Renal cortical epithelial cell (primary cell): Measurements from ENCODE around the gene NPTN. TPM values are rescaled to one million over a fixed set of nuclear protein-coding genes. Genes with fewer than 3 reads are reported as not detected.
"Not testable (repeated sequence)": the region's sequence is repeated elsewhere in the genome, so short reads cannot be mapped to it uniquely, and the experiment has no call there.

Source experiments
- DNase-seq: peaks from one replicate; pipeline ENCODE4 v3.0.0-alpha.2; 2011; ENCODE audit warnings: low read depth
- total RNA-seq: library from RNA; depleted of rRNA; stranded (reverse); fragments of >200 nt; gene quantifications from 2 replicates; pipeline ENCODE4 v1.2.3, GENCODE V29; 2014

NPTN gene
- total RNA-seq, 1 donor from 2014 or later: 262 TPM

DNA sequence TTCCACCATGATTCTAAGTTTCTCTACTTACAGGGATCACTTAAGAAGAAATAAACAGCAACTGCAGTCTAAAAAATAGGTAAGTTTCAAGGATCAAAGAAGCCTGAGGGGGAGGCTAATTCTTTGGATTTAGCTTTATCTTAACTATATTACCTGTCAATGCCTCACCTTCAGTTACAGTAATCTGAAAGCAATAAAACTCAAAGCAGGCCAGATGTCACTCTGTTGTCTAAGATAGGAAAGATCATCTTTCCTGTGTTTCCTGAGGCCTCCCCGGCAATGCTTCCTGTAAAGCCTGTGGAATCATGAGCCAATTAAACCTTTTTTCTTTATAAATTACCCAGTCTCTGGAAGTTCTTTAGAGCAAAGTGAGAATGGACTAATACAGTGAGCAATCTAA lies 60.2 kb downstream of the NPTN start:
- no peak for DNase-seq

DNA sequence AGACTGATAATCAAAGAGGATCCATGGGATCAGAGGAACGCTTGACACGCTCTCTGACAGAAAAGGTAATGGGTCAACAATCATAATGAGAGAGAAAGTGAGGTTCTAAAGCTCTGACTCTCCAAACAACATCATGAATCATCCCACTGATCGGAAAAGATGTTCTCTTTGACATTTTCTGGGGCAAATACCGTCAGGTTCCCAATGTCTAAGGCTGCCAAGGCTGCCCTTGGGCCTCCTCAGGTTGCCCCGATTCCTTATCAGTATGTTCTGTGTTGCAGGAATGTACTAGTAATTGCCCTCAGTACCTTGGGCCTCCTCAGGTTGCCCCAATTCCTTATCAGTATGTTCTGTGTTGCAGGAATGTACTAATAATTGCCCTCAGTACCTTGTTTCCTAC lies 60.9 kb downstream of the NPTN start:
- no peak for DNase-seq

DNA sequence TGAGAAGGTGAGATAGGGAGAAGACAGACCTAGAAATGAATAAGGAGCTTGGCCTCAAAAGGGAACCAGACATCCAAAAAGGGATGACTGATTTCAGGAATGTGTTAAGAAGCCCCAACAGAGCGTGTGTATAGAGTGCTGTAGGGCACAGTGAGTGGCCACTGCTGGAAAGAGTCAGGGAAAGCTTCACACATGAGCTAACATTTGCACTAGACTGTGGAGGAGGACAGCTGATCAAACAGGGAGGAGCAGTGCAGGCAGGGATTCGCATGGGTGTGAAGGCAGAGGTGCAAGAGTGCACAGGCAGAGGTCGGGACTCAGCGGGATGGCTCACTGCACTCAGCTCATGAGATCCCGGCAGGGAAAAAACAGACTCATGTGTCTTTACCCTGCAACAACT lies 61.8 kb downstream of the NPTN start:
- DNase-seq: peak; percentile 84

DNA sequence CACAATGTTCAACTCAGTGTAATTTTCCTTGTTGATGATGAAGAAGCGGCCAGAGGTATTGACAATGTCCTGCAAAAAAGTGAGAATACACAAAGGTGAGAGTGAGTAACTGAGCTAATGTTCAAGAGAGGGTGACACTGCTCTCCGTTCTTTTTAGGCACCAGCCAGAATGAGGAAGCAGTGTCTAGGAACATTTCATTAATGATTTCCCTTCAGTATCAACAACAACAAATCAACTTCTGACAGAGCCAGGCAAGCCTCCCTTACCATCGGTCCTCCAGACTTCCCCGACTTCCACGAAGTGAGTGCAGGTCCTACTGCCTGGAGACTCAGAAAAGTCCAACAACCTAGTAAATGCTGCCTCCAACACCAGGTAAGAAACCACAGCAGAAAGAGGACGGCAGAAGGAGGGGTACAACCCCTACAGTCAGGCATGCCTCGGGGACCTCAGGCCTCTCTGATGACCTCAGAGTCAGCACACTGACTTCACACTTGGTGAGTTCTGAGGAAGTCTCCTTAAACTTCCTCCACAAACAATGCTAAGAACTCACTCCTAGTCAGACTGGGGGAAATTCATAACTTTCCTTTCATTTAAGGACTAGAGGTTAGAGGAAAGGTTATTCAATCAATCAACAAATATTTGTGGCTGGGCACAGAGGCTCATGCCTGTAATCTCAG lies 62.7 kb downstream of the NPTN start:
- peak; percentile 79 for DNase-seq

DNA sequence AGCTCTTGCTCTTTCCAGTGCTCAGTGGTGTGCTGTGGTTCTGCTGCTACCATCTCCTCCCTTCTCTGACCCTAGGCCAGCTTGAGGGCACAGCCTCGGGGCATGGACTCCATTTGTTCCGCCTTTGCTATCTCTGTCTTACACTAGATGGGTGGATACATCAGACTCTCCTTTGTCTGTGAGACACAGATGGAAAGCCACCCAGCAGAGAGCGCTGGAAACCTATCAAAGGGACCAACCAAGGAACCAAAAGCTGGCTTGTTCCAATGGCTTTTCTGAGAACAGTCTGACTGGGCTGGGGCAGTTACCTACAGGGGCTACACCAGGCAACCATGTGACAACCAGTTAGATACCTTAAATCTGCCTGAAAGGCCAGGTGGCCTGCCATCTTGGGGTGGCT lies 63.8 kb downstream of the NPTN start:
- DNase-seq: no peak

DNA sequence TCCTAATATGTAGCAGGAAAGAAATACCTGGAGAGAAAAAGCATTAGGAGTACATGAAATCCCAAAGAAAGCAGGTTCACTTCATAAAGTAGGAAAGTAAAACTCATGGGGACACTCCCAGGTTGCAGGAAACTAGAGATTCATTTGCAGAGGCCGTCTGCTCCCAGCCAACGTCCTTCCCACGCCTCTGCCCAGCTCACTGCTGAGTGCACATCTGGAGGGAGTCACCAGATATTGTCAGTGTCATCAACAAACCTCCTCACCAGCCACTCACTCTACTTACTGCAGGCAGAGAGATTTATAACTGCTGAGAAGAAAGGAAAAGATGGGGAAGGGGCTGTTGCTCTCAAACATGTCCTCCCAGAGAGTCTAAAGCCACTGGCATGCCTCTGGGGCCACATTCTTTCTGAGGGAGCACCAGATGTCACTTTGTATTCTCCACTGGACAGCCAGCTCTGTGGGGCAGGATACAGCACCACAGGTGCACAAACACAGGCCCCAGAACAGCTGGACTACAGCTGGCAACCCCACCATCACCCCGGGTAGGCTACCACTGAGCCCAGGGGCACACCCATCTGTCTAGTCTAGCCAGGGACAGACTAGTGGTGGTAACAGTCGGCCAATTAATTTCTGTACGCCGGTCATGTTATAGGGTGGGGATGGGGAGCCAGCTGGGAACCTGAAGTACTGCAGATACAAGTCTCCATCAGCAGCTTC lies 64.5 kb downstream of the NPTN start:
- DNase-seq: no peak

DNA sequence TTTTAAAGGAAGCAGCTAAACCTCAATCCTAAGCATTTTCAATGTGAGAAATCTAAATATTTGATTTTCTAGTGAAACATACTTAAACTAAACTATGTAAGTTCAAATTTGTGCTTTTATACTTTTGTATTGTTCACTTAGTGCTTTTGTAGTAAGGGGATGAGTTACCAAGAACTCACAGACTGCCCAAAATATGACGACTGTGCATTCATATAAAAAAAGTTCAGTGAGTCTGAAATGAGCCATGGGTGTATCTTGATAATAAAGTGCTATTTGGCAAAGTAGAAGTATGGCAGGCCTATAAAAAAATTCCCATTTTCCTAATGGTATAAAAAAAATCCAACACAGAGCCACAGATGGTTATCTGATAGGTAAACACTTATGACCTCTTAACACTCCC lies 66.2 kb downstream of the NPTN start:
- DNase-seq: no peak

DNA sequence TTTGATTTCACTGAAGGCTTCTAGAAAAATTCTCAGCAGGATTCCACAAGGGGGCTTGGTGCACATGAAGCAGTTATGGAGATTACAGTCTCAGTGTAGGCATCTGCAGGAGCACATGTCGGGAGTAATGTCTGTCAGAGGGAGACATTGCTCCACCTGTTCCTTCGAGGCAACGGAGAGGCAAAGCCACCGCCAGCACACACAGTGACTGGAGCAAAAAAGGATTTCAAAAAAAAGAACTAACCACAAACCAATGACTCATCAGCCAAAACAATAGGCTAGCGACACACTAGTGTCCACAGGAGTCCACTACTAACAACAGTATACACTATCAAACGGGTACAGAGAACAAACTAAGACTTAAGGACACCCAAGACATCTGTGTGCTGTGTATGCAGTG lies 68.9 kb downstream of the NPTN start:
- peak; percentile 86 for DNase-seq

DNA sequence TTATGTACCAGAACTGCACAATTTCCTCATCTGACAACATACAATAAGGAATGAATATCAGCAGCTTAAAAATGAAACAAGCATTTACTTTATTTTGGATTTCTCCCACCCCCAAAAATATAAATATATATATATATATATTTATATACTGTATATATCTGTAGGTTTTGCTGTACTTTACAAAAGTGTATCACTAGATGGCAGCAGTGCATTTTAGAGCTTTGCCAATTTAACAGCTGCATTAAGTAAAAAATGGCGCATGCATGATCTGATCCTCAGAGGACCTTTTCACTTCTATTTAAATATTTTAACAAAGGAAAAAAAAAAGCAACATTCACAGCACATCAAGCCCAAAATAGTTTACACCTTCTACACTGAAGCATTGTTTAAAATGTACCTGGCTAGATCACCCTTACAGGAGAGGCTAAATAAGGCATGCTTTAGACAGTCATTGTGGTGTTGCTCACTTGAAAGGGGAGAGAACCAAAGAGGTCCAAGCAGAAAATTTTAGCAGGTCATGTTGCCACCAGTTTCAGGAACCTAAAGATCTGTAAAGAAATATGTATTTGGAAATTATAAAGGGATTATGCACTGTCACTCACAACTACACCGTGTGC lies 72.6 kb downstream of the NPTN start:
- peak; percentile 70 for DNase-seq

DNA sequence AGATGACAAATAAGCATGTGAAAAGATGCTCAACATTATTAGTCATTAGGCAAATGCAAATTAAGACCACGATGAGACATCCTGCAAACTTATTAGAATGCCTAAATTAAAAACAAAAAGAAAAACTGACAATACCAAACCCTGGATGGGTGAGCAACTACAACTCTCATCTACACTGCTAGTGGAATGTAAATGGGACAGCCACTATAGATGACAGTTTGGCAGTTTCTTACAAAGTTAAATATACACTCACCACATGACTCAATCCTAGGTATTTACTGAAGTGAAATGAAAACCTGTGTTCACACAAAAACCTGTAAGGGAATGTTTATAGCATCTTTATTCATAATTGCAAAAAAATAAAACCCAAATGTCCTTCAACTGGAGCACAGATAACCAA lies 74.7 kb downstream of the NPTN start:
- DNase-seq: peak; percentile 25

DNA sequence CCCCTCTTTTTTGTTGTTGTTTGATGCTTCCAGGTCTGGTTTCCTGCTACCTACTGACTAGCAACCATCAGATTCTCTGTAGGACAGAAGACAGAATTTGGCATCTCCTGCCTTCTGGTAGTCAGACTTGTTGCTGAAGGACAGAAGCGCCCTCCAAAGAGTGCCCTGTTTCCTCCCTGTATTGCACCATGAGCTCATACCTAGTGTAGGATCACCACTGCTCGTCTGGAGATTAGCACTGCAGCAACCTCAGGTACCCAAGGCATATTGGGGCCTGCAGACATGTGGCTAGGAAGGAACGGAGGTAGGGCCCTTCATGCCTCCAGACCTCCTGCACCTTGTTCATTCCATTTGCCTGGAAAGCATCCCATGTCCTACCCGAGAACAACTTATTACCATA lies 78.1 kb downstream of the NPTN start:
- DNase-seq: no peak

DNA sequence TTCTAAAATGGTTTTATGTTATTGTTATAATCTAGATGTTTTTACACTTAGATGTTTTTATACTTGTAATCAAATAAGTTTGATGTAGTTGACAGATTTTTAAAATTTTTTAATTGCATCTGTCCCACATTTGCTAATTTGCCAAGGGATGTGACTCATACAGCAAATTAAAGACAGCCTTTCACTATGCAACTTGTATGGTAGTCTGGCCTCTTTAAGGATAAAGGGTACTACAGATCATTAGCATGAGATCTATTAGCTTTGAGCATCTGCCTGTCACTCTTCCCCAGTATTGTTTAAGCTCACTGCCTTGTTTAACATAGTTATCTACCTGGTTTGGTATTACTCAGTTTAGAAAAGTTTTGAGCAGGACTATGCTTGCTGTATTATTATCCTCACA lies 83.0 kb downstream of the NPTN start:
- no peak for DNase-seq

DNA sequence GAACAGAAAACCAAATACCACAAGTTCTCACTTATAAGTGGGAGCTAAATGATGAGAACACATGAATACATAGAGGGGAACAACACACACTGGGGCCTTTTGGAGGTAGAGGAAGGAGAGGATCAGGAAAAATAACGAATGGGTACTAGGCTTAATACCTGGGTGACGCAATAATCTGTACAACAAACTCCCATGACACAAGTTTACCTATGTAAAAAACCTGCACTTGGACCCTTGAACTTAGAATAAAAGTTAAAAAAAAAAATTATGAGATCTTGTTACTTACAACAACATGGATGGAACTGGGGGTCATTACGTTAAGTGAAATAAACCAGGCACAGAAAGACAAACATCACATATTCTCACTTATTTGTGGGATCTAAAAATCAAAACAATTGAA lies 84.3 kb downstream of the NPTN start:
- DNase-seq: not testable (repeated sequence)

DNA sequence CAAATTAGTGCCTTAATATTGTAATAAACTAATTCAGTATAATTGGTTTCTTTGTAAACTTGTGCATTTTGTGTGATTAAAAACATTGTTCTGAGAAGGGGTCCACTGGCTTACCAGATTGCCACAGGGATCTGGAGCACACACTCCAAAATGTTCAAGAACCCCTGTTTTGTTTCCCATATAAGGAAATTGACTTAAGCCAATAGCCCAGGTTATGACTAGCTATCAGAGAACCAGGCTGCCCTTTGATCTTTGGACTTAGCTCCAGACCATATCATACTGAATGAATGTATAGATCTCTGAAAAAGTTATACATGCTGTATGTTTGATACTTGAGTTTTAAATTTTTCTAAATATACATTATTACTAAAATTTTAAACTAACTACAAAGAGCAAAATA lies 91.7 kb downstream of the NPTN start:
- DNase-seq: no peak

DNA sequence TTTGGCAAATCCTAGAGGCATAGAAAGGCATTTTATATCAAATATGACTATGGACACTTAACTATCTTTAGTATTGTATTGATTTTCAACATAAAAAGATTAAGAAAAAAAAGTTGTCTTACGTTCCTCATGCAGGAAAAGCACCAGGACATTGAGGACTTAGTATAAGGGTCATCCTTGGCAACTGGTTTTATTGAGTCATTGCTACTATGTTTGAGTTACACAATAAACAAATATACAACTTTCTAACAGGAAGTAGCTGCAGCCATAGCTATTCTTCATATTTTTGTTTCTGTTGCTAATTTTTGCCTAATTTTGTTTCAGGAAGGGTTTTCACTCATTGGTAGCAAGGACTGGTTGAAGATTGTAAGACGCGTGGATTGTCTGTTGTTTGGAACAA lies 93.0 kb downstream of the NPTN start:
- no peak for DNase-seq

DNA sequence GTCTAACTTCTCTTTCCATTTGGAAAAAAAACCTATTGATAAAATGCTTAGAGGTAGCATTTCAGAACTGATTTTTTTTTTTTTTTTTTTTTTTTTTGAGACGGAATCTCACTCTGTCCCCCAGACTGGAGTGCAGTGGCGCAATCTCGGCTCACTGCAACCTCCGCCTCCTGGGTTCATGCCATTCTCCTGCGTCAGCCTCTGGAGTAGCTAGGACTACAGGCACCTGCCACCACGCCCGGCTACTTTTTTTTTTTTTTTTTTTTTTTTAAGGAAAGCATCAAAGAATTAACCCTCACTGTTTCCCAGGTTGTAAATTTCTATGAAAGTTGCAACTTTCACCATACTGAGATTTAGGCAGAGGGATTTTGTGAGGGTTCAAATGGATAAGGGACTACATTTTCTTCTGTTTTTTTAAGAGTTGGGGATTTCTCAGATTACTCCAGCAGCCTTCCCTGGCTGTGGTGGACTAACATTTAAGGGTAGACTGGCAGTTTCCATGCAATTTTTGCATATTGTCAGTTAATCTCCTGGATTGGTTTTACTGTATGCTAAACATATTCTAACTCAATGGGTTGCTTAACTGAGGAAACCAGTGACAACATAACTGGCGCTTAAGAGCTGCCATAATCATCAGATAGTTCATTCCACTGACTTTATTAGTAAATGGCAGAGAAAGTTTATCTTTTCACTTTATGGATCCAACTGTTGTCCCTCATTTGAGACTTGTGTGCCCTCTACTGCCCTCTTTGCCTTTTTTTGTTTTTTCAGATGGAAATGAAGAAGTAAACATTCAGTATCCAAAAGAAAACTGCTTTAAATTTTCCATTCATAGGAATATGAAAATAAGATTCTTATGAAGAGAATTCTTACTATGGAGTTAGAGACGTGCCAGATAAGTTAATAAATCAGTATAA lies 93.7 kb downstream of the NPTN start:
- DNase-seq: no peak

DNA sequence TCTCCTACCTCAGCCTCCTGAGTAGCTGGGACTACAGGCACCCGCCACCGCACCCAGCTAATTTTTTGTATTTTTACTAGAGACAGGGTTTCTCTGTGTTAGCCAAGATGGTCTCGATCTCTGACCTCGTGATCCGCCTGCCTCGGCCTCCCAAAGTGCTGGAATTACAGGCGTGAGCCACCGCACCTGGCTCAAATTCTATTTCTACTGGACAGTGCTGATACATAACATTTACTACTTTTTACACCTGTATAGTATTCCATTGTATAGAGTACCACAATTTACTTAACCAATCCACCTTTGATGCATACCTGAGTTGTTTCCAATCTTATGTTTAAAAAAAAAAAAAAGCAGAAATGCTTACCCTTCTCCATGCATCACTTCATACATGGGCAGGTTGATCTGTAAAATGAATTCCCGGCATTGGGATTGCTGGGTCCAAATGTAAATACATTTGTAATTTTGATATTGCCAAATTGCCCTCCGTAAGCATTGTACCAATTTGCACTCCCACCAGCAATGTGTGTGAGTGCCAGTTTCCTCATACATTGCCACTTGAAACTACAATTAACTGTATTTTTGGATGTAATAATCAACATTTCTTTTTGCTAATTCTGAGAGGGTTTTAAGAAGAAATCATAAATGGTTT lies 94.5 kb downstream of the NPTN start:
- DNase-seq: no peak

DNA sequence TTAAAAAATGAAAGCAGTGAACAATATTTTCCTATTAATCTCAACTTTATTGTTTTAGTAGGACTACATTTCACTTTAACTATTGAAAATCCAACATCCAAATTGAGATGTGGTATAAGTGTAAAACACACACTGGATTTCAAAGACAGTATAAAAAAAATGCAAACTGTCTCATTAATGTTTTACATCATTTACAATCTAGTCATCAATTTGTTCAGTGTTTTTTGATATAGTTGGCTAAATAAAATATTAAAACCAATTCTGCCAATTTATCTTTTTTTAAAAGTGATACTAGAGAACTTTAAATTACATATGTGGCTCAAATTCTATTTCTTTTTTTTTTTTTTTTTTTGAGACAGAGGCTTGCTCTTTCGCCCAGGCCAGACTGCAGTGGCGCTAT lies 95.1 kb downstream of the NPTN start:
- no peak for DNase-seq

DNA sequence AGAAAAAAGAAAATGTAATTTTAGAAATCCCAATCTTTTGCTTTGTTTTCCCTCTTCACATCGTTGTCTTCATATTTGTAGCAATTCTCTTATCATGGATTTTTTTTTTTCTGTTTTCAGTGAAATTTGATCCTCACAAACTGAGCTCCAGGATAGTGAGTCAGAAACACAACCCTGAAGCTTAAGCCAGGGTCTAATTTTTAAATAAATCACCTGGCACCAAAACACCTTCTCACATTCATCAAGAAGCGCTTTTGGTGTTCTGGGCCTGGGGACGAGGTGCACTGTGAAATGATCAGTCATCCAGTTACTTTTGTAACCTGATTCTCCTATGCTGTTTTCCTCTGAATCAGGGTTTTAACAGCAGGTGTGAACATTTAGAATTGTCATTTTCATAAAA lies 102.5 kb downstream of the NPTN start:
- DNase-seq: no peak

DNA sequence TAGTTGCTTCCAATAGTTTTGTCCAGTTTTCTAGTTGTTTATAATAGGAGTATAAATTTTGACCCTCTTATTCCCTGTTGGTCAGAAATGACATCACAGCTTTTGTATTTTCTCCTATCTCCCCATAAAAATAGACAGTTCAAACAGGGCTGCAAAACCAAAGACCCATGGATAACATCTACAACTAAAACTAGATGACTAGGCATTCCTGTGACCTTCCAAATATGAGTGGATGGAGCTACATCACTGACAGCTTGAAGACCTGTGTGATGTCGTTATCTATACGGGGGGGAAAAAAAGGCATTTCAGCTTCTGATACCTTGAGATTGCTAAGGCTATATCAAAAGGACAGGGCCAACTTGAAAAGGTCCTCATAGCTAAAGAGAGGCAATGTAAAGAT lies 105.6 kb downstream of the NPTN start:
- DNase-seq: no peak

DNA sequence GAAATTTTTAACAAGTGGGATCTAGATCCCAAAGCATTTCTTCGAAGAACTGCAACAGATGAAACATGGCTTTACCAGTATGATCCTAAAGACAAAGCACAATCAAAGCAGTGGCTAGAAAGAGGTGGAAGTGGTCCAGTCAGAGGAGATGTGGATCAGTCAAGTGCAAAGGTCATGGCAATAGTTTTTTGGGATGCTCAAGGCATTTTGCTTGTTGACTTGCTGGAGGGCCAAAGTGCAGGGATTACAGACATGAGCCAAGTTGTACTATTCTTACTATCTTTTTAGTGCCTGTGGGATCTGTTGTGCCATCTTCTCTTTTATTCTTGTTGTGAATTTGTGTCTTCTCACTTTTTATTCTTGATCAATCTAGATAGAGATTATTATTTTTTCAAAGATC lies 108.3 kb downstream of the NPTN start:
- no peak for DNase-seq

DNA sequence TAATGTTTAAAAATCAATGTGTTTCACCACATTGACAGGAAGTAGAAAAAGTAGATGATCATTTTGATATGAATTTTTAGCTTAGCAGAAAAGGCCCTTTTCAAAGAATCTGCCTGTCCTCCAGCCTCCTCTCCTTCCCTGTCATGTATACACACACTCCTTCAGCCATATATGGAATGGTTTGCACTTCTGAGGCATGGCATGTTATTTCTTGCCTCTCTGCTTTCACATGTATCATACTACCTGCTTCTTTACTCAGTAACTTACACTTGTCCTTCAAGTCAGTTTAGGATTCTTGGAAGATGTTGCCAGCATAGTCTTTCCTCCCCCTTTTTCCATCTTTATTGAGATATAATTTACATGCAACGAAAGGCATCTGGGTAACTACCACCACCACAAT lies 111.2 kb downstream of the NPTN start:
- no peak for DNase-seq
